ENCODE data around the gene PAX8. TPM values are rescaled to one million over a fixed set of nuclear protein-coding genes. Genes with fewer than 3 reads are reported as not detected.

Gene PAX8
- total RNA-seq, 4 donors from 2014 or later = 0.58 to 2.1 (median 1.1) TPM

DNA sequence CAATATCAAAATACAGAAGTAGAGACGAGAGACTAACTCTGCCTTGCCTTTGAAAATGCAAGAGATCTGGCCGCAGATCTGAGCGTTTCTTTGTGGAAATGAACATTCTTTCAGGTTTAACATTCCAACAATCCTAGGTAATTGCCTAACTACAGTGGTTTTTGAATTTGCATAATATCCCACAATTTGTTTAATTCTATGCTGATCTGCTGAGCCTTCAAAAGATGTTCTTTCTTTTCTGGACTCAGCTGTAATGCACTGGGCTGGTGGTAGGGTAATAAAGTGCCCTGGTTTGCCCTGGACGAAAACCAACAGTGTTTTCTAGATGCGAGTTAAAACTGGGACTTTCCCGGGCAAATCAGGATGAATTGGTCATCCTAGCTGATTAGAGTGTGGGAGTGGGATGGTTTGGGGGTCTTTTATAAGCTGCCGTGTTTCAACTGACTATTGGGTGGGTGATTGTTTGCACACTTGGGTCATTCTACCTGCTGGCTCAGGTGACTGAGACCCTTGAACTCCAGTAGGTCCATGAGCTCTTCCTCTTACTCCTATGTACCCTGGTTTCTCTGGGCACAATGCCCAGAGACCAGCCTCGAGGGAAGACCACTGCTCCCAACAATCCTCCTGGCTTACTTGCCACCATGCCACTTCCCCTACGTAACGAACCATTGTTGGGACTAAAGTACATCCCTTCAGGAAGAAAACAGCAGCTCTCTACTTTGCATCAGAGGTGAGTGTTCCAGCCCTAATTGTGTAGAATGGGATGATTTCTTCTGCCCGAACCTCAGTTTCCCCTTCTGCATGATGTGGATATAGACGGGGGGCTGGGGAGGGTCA lies 3.4 kb upstream of the PAX8 start:
- peak overlapping the region in 3 of 4 donors; percentile 85 to 94 (median 91) for H3K27ac ChIP-seq (replicated peaks in 1 of 4)
- WGBS = 82% methylated on average over 12 of the region's 12 CpGs
- intact Hi-C loops (cut with DNase I) = loop anchor here (5.0 kb wide), 1 partner anchor 45 kb away; no protein-coding TSS in a partner anchor
- H3K4me3 ChIP-seq = no peak overlapping the region
- DNase-seq (ENCODE audit: extremely low spot score) = no peak
- no peaks in the 10 kb centered on the region for H3K9me3 ChIP-seq
- H3K27me3 ChIP-seq = peaks cover 0 to 19% (median 8%) of the 10 kb centered on the region in 4 donors
- H3K4me1 ChIP-seq = peaks cover 25 to 53% (median 46%) of the 10 kb centered on the region in 4 donors
- no peaks in the 10 kb centered on the region for H3K36me3 ChIP-seq
- TF ChIP-seq POLR2A (IDR thresholded peaks at IDR 0.05; ENCODE audit: low read depth) (no peak), POLR2AphosphoS5 (IDR thresholded peaks at IDR 0.05) (no peak), EP300 (IDR thresholded peaks at IDR 0.05) (no peak)
- TF ChIP-seq, protein P1, sequence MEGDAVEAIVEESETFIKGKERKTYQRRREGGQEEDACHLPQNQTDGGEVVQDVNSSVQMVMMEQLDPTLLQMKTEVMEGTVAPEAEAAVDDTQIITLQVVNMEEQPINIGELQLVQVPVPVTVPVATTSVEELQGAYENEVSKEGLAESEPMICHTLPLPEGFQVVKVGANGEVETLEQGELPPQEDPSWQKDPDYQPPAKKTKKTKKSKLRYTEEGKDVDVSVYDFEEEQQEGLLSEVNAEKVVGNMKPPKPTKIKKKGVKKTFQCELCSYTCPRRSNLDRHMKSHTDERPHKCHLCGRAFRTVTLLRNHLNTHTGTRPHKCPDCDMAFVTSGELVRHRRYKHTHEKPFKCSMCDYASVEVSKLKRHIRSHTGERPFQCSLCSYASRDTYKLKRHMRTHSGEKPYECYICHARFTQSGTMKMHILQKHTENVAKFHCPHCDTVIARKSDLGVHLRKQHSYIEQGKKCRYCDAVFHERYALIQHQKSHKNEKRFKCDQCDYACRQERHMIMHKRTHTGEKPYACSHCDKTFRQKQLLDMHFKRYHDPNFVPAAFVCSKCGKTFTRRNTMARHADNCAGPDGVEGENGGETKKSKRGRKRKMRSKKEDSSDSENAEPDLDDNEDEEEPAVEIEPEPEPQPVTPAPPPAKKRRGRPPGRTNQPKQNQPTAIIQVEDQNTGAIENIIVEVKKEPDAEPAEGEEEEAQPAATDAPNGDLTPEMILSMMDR (IDR thresholded peaks at IDR 0.05) = no peak

DNA sequence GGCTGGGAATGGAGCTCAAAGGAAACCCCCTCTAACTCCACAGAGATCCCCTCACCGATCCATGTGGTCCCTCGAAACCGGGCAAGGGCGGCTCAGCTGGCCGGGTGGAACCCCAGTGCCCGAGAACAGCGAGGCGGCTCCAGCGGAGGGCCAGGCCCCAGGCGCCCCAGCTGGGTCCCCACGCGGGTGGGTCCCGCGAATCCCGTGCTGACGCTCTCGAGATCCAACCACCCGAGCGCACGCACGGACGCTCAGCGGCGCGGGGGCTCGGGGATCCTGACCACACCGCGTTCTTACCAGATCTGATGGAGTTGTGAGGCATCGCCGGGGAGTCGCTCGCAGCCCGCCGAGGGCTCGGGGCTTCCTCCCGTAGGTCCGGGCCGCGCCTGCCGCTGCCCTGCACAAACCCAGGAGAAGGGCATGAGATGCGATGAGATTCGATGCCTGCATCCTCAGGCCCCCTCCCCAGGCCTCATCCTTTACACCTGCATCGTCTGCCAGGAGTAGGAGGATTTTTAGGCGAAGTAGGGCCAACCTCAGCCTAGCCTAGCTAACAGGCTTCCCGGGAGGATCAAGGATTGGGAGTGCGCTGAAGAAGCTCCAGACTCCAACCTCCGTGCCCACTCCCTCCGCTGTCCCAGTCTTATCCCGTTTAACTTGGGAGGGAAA lies 514 bp downstream of the PAX8 start:
- Histone ChIP-seq H3K27me3 (peaks cover 0 to 58% (median 20%) of the 10 kb centered on the region in 4 donors), H3K36me3 (peaks cover 0 to 3% (median 0%) of the 10 kb centered on the region in 4 donors), H3K27ac (replicated peaks in 1 of 4) (no peak overlapping the region), H3K4me3 (no peak overlapping the region), H3K4me1 (peaks cover 20 to 39% (median 31%) of the 10 kb centered on the region in 4 donors), H3K9me3 (no peaks in the 10 kb centered on the region)
- TF ChIP-seq POLR2AphosphoS5 (IDR thresholded peaks at IDR 0.05) (no peak), POLR2A (IDR thresholded peaks at IDR 0.05; ENCODE audit: low read depth) (no peak), EP300 (IDR thresholded peaks at IDR 0.05) (no peak)
- TF ChIP-seq, protein P1 (IDR thresholded peaks at IDR 0.05) = no peak
- DNase-seq (ENCODE audit: extremely low spot score) = no peak
- intact Hi-C loops (cut with DNase I) = no loop called here
- 57% methylated on average over 34 of the region's 49 CpGs for WGBS

DNA sequence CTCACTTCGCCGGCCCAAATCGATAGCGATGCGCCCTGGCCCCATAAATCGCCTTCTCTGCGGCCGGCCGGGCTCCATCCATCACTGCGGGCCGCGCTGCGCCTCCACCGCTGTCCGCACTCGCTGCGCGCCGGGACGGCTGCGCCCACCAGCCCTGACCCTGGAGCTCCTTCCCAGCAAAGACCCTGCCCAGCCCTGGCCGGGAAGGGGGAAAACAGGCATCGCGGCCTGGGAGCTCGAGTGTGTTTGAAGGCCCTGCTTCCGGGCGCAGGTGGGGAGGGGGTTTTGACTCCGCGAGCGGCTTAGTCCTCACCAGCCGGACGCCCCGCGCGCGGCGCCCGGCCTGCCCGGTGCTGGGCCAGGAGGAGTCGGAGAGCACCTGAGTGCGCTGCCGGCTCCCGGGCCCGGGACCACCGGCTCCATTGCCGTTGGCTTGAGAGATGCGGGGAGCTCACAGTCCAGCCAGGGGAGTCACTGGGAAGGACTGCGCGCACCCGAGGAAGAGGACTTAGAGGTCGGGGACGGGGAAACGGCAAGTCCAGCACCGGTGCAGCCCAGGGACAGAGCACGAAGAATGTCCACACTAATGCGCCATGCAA lies 1.1 kb downstream of the PAX8 start:
- Histone ChIP-seq H3K36me3 (peaks cover 0 to 3% (median 0%) of the 10 kb centered on the region in 4 donors), H3K4me3 (peak overlapping the region in 1 of 4 donors; percentile 14), H3K9me3 (no peaks in the 10 kb centered on the region), H3K27ac (replicated peaks in 1 of 4) (no peak overlapping the region), H3K27me3 (peaks cover 0 to 62% (median 20%) of the 10 kb centered on the region in 4 donors), H3K4me1 (peaks cover 14 to 33% (median 24%) of the 10 kb centered on the region in 4 donors)
- DNase-seq (ENCODE audit: extremely low spot score) = no peak
- intact Hi-C loops (cut with DNase I) = no loop called here
- no peak for TF ChIP-seq POLR2AphosphoS5 (IDR thresholded peaks at IDR 0.05)
- TF ChIP-seq, protein P1 (IDR thresholded peaks at IDR 0.05) = no peak
- no peak for TF ChIP-seq POLR2A (IDR thresholded peaks at IDR 0.05; ENCODE audit: low read depth)
- no peak for TF ChIP-seq EP300 (IDR thresholded peaks at IDR 0.05)
- 29% methylated on average over 34 of the region's 56 CpGs for WGBS

DNA sequence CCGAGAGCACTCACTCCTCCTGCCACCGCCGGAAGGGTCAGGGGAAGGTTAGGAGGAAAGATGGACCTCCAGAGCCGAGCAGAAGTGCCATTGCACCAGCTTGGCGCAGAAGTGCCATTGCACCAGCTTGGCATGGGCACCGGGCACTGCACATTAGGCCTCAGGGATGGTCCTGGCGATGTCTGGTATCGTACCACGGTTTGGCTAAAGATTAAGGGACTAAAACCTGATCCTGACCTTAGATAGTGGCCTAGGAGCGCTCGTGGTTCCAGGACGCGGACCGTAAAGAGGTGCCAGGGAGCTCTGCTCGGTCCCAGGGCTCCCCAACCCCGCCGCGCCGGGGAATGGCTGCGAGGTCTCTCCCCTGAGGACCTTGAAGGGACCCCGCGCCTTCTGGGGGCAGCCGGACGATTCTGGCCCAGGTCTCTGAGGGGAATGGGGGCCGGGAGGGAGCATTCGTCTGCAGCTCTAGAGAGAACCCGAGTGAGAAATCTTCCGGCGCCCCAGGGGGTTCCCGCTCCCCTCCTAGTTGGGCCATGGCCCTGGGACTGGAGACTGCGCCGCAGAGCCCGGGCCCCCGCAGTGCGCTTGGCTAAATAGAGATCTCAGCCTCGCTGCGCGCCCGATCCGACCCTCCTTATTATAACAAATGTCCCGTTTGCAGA lies 1.8 kb downstream of the PAX8 start:
- Histone ChIP-seq H3K27ac (replicated peaks in 1 of 4) (no peak overlapping the region), H3K36me3 (peaks cover 0 to 3% (median 0%) of the 10 kb centered on the region in 4 donors), H3K27me3 (peaks cover 0 to 68% (median 20%) of the 10 kb centered on the region in 4 donors), H3K9me3 (no peaks in the 10 kb centered on the region), H3K4me3 (peak overlapping the region in 1 of 4 donors; percentile 14), H3K4me1 (peaks cover 14 to 29% (median 22%) of the 10 kb centered on the region in 4 donors)
- WGBS = 20% methylated on average over 26 of the region's 41 CpGs
- intact Hi-C loops (cut with DNase I) = no loop called here
- TF ChIP-seq, protein P1 (IDR thresholded peaks at IDR 0.05) = no peak
- TF ChIP-seq EP300 (IDR thresholded peaks at IDR 0.05) (no peak), POLR2AphosphoS5 (IDR thresholded peaks at IDR 0.05) (no peak), POLR2A (IDR thresholded peaks at IDR 0.05; ENCODE audit: low read depth) (no peak)
- DNase-seq (ENCODE audit: extremely low spot score) = no peak
